ENCODE measurements around the gene SNCA.

The SNCA gene

GRCh38 chr4:89752932-89753598 is 83.9 kb downstream of the SNCA start:
- peak in 4 of 14 donors; percentile 2 to 77 (median 28) for DNase-seq

GRCh38 chr4:89751416-89751815 is 85.5 kb downstream of the SNCA start:
- no peak for DNase-seq

- no peak for DNase-seq
These were observed 90.6 kb downstream of the SNCA start for GRCh38 chr4:89746377-89746776.

- peak in 1 of 14 donors; percentile 81 for DNase-seq
These were observed 91.3 kb downstream of the SNCA start for GRCh38 chr4:89745708-89746107.

- DNase-seq: peak in 1 of 14 donors; percentile 55
These were observed 92.0 kb downstream of the SNCA start for GRCh38 chr4:89744914-89745313.

- no peak for DNase-seq
These were observed 95.2 kb downstream of the SNCA start for GRCh38 chr4:89741768-89742167.

- no peak for DNase-seq
These were observed 97.5 kb downstream of the SNCA start for GRCh38 chr4:89739311-89739988.

GRCh38 chr4:89737888-89738287 is 99.1 kb downstream of the SNCA start:
- DNase-seq: no peak

- no peak for DNase-seq
These were observed 103.0 kb downstream of the SNCA start for GRCh38 chr4:89733946-89734345.

- no peak for DNase-seq
These were observed 109.7 kb downstream of the SNCA start for GRCh38 chr4:89727238-89727637.

GRCh38 chr4:89725268-89725667 is 111.7 kb downstream of the SNCA start:
- no peak for DNase-seq

GRCh38 chr4:89724716-89725115 is 112.2 kb downstream of the SNCA start:
- DNase-seq: no peak

- no peak for DNase-seq
These were observed 113.9 kb downstream of the SNCA start for GRCh38 chr4:89723096-89723495.

GRCh38 chr4:89722517-89722916 is 114.4 kb downstream of the SNCA start:
- no peak for DNase-seq

- no peak for DNase-seq
These were observed 116.0 kb downstream of the SNCA start for GRCh38 chr4:89720981-89721380.

- peak in 1 of 14 donors; percentile 84 for DNase-seq
These were observed 117.3 kb downstream of the SNCA start for GRCh38 chr4:89719536-89720090.

GRCh38 chr4:89716893-89717292 is 120.1 kb downstream of the SNCA start:
- no peak for DNase-seq

- no peak for DNase-seq
These were observed 121.3 kb downstream of the SNCA start for GRCh38 chr4:89715631-89716030.

- DNase-seq: no peak
These were observed 124.1 kb downstream of the SNCA start for GRCh38 chr4:89712827-89713226.

- no peak for DNase-seq
These were observed 124.8 kb downstream of the SNCA start for GRCh38 chr4:89712141-89712540.

- peak in 10 of 14 donors; percentile 7 to 51 (median 28) for DNase-seq
These were observed 128.0 kb downstream of the SNCA start for GRCh38 chr4:89708903-89709421.

GRCh38 chr4:89707467-89707866 is 129.5 kb downstream of the SNCA start:
- DNase-seq: no peak

GRCh38 chr4:89704651-89705395 is 132.1 kb downstream of the SNCA start:
- peak in 1 of 14 donors; percentile 65 for DNase-seq
